Stimulated activated CD4-positive, alpha-beta T cell treated with anti-CD3 and anti-CD28 coated beads, Interleukin-15, amount 100 ng/mL, for 24 hours (primary cell): ENCODE measurements around the gene DKC1.
A peak's percentile ranks its signal among the peaks of the same experiment; 100 is the strongest.
"Not testable (repeated sequence)": the region's sequence is repeated elsewhere in the genome, so short reads cannot be mapped to it uniquely, and the experiment has no call there.

Source experiments
- DNase-seq: peaks from one replicate; pipeline ENCODE4 v3.0.0-alpha.2; 2020

DKC1 gene

DNA sequence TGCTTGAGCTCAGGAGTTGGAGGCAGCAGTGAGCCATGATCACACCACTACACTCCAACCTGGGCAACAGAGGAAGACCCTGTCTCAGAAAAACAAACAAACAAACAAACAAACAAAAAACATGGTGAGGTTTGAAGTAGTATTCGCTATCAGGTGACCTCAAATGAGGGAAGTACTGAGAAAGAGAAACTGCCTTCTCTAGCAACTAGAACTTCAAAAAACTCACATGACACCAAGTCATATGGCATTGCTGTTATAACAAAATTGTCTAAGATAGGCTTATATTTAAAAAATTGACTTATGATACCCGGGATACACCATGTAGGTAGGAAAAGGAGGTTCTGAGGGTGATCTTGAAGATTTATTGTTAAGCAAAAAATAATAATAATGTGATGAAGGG, 32.4 kb downstream of the DKC1 start:
- DNase-seq: no peak

DNA sequence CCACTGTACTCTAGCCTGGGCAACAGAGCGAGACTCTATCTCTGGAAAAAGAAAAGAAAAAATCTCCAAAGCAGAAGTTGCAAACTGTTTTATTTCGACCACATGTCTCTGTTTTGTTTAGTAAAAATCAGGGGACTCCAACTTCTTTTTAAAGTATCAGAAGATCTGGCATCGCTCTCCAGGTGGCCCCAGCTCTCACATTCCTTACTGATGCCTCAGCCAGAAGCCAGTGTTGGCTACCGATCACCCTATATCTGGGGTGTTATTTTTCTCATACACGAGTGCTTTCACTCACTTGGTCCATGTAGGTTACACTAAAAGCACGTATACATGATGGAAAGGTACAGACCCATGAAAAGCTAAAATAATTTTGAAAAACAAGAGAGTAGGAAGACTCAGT, 34.3 kb downstream of the DKC1 start:
- DNase-seq: no peak

DNA sequence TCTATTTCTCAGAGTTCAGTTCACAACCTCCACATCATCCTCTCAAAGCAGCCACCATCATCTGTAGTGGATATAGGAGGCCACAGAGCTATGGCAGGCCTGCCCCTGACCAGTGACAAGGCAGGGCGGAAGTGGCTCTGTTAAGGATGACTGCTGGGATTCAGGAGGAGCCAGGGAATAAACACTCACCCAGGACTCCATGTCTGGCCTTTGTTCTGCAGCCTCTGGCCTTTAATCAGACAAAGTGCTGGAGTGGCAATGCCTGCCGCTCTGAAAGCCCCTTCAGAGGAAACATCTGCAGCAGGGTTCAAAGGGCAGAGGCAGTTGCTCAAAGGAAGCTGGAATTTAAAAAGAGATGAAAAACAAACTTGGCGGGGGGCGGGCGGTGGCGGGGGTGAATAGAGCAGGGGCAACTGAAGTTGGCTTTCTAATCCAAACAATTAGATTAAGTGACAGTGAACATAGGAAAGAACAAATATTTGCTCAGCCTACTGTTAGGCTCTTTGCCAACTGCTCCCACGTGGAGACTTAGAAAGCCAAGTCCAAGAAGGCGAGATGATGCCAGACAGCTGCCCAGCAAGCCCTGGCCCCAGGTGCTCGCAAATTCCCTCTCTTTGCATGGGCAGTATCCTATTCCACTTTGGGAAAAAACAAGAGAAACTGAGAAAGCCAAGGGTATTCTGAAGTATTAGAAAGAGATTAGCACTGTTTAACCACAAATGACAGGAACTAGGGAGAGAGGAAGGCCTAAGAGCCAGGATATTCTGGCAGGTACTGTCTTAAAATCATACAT, 37.1 kb downstream of the DKC1 start:
- no peak for DNase-seq

DNA sequence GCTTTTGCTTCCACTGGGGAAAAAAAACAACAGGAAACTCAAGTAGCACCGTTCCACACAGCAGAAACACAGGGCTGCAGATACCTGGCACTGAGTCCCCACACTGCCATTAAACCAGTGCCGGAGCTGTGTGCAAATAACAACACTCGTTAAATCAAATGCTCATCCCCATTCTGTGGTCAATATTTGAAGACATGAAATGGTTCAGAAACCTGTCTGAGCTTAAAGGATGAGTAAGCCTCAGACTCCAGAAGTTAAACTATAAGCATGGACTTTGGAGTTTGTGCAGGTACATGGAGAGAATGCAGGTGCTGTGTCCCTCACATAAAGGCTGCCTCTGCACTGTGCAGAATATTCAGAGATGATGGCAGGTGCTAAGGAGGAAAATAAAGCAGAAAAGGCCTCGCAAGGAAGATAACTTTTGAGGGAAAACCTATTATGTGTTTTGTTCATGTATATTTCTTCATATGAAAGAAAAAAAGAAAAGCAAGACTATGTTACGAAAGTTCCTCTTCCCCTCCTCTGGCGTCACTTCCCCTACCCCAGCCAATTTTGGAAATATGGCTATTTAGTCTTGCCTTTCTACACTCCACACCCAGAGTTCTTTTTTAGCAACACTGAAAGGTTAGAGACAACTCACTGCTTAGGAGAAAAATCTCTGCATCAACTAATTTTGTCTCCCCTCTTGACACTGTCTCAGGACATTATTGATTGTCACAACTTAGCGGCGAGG, 38.0 kb downstream of the DKC1 start:
- no peak for DNase-seq

- DNase-seq: no peak
Measured at GRCh38 chrX:154802947-154803346, 40.3 kb downstream of the DKC1 start.

GRCh38 chrX:154804261-154804956, 41.7 kb downstream of the DKC1 start:
- no peak for DNase-seq

DNA sequence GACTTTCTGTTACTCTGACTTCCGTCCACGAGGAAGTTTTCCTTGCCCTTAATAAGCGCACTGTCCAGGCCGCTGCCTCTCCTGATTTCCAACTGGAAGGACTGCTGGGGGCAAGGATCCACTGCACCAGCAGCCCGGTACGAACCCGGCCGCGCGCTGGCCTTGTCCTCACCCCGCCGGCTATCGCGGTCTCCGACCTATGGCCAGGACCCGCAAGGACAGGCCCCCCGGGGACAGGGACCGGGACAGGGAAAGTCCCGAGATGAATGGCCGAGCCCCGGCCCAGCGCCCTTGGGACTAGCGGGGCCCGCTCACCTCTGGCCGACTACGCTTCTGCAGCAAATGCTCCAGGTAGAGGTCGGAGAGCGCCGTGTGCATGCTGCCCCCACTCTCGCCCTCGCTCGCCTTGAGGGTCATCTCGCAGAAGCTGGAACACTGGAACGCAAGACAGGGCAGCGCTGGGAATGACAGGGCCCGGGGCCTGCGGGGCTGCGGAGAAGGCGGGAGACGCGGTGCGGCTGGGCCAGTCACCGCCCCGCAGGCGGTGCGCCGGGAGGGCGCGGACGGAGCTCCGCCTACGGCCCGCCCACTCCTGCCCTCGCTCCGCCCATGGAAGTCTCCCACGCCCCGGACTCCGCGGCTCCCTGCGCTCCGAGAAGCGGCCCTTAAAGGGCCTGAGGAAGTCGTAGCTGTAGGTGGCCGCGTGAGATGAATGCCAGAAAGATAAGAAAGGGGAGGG, 42.5 kb downstream of the DKC1 start, which contains the start of gene MPP1:
TSS of gene MPP1 (minus strand) at position 529 of the 739 bp plus-strand sequence. CDS start at position 417, 112 bp downstream.
- DNase-seq: peak; percentile 79

- no peak for DNase-seq
Measured at GRCh38 chrX:154805696-154806091, 43.0 kb downstream of the DKC1 start.

DNA sequence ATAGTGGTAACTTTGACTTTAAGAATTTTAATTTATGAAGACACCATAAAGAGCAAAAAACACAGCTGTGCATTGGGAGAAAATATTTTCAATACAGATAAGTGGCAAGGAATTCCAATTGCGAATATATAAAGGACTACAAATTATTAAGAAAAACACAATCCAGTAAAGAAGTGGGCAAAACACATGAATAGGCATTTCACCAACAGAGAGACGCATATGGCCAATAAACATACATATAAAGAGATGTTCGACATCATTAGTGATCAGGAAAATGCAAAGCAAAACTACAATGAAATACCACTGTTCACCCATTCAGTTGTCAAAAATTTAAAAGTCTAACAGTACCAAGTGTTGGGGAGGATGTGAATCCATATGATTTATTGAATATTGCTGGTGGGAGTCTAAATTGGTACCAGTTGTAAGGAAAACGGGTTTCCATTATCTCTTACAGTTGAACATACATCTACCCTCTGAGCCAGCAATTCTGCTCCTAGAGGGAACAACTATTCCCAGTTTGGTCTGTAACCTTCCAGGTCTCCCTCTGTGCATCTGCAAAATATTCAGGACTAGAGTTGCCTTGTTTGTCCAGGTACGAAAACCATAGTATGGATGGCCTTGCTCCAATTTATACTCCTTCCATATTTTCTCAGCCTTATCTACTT, 44.3 kb downstream of the DKC1 start:
- no peak for DNase-seq

DNA sequence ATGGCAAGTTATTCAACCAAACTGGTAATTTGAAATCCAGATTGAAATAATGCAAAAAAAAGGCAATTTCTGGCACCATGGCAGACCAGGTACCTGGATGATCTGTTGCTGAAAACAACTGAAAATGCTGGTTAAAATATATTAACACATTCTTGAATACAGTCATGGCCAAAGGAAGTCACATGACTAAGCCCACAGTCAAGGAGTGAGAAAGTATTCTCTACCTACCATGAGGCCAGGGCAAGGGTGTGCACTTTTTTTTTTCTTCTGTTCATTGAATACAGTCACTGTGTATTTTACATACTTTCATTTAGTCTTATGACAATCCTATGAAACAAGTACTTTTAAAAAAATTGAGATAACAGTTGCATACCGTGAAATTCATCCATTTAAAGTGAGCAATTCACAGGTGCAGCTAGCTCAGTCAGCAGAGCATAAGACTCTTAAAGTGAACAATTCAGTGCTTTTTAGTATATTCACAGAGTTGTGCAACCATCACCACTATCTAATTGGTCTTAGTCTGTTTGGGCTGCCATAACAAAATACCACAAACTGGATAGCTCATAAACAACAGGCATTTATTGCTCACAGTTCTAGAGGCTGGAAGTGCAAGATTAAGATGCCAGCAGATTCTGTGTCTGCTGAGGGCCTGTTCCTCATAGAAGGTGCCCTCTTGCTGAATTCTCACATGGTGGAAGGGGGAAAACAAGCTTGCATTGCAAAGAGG, 47.4 kb downstream of the DKC1 start:
- no peak for DNase-seq

GRCh38 chrX:154812341-154813101, 49.9 kb downstream of the DKC1 start:
- no peak for DNase-seq

DNA sequence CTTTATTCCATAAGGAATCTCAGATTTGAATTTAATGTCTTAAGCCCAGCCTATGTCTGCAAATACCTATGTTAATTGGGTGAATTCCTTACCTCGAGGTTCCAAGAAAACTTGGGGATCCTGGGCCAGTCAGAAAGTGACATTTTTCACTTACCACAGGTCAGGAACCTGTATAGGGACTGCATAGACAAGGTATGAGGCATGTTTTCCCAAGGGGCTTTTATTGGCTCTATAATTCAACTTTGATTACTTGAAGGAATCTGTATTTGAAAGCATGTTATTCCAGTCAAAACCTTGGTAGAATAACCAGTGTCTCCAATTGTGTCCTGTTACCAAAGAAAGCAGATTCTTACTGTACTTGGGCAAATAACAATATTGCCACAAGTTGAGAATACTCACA, 51.1 kb downstream of the DKC1 start:
- no peak for DNase-seq

GRCh38 chrX:154815274-154815818, 52.7 kb downstream of the DKC1 start:
- DNase-seq: no peak

DNA sequence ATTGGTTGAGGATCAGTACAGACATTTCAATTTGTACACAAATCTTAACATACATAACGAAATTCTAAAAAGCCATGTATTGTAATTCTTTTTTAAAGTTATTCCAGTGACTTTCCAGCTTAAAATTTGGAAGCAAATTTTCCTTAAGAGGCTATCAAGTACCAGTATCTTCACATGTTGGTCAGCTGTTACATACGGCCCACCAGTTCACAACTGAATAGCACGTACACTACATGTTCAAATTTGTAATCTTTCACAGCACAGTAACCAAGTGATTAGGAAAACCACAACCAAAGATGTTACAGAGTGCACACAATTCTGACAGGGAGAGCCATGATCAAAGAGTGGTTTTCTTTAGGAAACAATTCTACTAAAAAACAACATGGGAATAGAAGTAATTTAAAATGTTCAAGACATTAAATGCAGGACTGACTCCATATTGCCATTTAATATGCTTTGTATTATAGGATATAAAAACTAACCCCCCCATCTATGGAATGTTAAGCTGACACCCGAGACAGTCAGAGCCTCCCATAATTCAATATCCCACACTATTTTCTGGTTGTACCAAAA, 53.7 kb downstream of the DKC1 start:
- DNase-seq: not testable (repeated sequence)

DNA sequence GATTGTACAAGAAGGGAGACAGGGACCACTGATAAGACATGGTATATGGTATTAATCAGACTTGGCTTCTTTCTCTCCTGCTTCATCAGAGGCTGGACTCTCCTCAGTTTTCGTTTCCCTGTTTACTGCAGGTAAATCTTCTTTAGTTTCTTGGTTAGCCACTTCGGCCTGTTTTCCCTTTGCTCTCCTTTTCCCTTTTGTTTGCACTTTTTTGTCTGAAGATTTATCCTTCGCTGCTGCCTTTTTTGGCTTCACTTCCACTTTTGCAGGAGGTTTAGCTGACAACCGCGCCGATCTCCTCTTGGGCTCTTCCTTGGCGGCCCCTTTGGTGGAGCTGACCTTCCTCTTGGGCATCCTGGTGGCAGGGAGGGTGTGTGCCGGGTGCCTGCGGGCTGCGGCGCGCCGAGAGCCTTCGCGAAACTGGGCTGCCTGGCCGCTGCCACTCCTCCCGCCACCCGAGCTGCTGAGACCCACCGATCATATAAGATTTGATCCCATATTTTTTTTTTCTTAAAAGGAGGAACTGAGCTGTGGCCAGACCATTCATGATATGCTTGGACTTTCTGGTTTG, 54.5 kb downstream of the DKC1 start:
- DNase-seq: not testable (repeated sequence)

DNA sequence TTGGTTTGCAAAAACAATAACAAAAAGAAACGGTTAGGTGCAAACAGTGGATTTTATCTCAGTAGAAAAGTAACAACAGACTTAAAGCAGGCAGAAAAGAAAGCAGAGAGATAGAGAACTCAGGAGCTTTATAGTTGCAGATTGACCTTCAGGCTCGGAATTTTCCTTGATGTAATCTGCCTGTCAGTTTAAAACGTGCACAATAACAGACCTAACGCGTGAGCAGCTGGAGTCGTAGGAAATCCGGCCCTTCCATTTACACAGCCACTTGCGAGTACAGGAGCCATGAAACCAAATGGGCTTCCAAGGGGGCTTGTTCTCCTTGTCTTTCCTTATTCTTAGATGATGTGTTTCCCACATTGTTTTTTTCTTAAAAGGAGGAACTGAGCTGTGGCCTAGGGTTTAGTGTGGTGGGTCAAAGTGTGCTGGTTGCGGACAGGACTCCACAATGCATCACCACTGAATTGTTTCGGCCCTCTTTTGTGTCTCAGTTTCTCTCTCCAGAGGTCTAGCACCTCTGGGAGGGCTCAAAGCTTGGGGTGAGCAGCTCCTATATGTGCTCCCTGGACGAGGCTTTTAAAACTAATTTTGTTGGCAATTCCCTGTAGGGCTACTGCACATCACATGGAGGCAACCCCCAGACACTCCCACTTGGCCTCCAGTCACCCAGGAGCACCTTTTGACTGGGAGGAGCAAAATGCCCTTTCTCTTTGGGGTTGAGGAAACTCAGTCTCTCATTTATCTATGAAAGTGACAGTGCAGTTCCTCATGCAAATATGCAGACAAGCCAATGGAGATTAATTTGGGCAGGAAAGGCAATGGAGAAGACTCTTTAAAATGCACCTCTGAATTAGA, 56.5 kb downstream of the DKC1 start:
- no peak for DNase-seq

DNA sequence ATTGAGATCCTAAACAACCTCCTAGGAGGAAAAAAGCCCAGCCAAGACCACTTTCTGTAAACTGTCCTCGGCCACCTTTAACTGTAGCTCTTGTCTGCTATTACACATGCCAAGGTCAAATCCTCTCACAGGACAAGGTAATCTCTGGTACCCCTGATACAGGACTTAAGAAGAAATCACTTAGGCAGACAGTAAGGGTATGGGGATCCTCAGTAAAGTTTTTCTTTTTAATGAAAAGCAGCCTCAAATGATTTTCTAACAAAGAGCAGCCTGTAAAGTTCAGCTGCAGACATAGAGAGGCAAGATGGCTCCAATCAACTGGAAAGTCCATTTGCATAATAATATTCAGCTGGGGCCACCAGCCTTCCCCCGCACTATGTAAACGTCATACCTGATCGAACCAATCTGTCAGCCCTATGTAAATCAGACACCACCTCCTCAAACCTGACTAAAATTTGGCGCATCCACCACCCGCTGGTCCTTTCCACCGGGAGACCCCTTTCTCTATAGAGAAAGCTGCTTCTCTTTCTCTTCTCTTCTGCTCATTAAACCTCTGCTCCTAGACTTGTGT, 57.2 kb downstream of the DKC1 start:
- no peak for DNase-seq

DNA sequence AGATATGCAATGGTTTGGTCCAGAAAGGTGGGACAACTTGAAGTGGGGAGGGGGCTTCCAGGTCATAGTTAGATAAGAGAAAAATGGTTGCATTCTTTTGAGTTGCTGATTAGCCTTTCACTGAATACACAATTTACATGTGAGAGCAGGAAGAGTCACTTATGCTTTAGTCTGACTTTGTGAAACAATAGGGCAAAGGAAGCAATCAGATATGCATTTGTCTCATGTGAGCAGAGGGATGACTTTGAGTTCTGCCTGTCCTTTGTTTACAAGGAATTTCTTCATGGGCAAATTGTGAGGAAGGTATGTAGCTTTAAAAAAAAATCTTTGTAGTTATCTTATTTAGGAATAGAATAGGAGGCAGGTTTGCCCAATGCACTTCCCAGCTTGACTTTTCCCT, 58.9 kb downstream of the DKC1 start:
- no peak for DNase-seq
